Coronary artery (tissue), 2 donors: Measurements from ENCODE around the gene ATF7.
A peak's percentile ranks its signal among the peaks of the same experiment; 100 is the strongest.

Experiments
- DNase-seq: peaks from one replicate; pipeline ENCODE4 v3.0.0-alpha.2; 2017; ENCODE audit warnings: low spot score
- H3K27ac ChIP-seq, 2 donors: fragments of 200-600 bp; sonication (generic); one replicate each; pipeline ENCODE4 v1.5.1; 2016 to 2019
- H3K4me3 ChIP-seq: fragments of 200-600 bp; sonication (generic); 2 replicates; pipeline ENCODE4 v1.5.1; 2016; ENCODE audit warnings: mild to moderate bottlenecking, moderate library complexity
- CTCF ChIP-seq: fragments of 200-600 bp; sonication (generic); IDR thresholded peaks from one replicate; pipeline ENCODE4 v1.5.1; 2019; ENCODE audit warnings: antibody characterized with exemption

Gene ATF7

GRCh38 chr12:53664191-53664590 lies 38.0 kb upstream of the ATF7 start:
- Histone ChIP-seq H3K4me3 (no peak overlapping the region), H3K27ac (no peak overlapping the region)
- no peak for DNase-seq
- no peak for TF ChIP-seq CTCF

- DNase-seq = no peak
- H3K27ac ChIP-seq = peak overlapping the region; percentile 79 to 86
- H3K4me3 ChIP-seq = peak overlapping the region; percentile 36
Measured at GRCh38 chr12:53660041-53660440, 33.9 kb upstream of the ATF7 start.

GRCh38 chr12:53659571-53659981 lies 33.4 kb upstream of the ATF7 start:
- no peak for DNase-seq
- Histone ChIP-seq H3K27ac (peak overlapping the region; percentile 79 to 86), H3K4me3 (peak overlapping the region; percentile 36)
- TF ChIP-seq CTCF = no peak

More at GRCh38 chr12:53660041-53660440, 33.9 kb upstream of the ATF7 start:
- TF ChIP-seq CTCF = no peak

- H3K27ac ChIP-seq = peak overlapping the region; percentile 79 to 86
- peak; percentile 81 for DNase-seq
- H3K4me3 ChIP-seq = peak overlapping the region; percentile 36
- no peak for TF ChIP-seq CTCF
Measured at GRCh38 chr12:53659011-53659551, 32.9 kb upstream of the ATF7 start.

GRCh38 chr12:53657041-53657440 lies 30.9 kb upstream of the ATF7 start:
- TF ChIP-seq CTCF = no peak
- DNase-seq = no peak
- H3K27ac ChIP-seq = peak overlapping the region in 1 of 2 donors; percentile 41
- H3K4me3 ChIP-seq = no peak overlapping the region

- TF ChIP-seq CTCF = no peak
- no peak overlapping the region for H3K27ac ChIP-seq
- no peak for DNase-seq
- H3K4me3 ChIP-seq = no peak overlapping the region
Measured at GRCh38 chr12:53653595-53653994, 27.4 kb upstream of the ATF7 start.

GRCh38 chr12:53652366-53652765 lies 26.2 kb upstream of the ATF7 start:
- TF ChIP-seq CTCF = no peak
- H3K27ac ChIP-seq = no peak overlapping the region

More at GRCh38 chr12:53652366-53652765, 26.2 kb upstream of the ATF7 start:
- no peak for DNase-seq
- no peak overlapping the region for H3K4me3 ChIP-seq
